Superior temporal gyrus (tissue), 1 donor: Measurements from ENCODE around the gene JPH2.
"Not testable (repeated sequence)": the region's sequence is repeated elsewhere in the genome, so short reads cannot be mapped to it uniquely, and the experiment has no call there.

Experiments
- DNase-seq: peaks from one replicate; pipeline ENCODE4 v3.0.0-alpha.2; 2016; ENCODE audit errors: extremely low spot score

JPH2 gene

GRCh38 chr20:44211177-44212039, 24.4 kb upstream of the JPH2 start:
- peak; percentile 63 for DNase-seq

GRCh38 chr20:44210406-44211176, 23.6 kb upstream of the JPH2 start, which contains the start of gene OSER1:
Gene OSER1, minus strand, starts transcription at chr20:44210771. Its CDS starts 3,814 bp downstream, at chr20:44206957.
- DNase-seq: peak; percentile 98

GRCh38 chr20:44209686-44210405, 22.9 kb upstream of the JPH2 start:
- DNase-seq: no peak

- no peak for DNase-seq
These were observed 21.8 kb upstream of the JPH2 start for GRCh38 chr20:44208770-44209169.

- no peak for DNase-seq
These were observed 21.2 kb upstream of the JPH2 start for GRCh38 chr20:44208165-44208564.

- DNase-seq: no peak
These were observed 20.2 kb upstream of the JPH2 start for GRCh38 chr20:44207126-44207723.

GRCh38 chr20:44206132-44206531, 19.1 kb upstream of the JPH2 start:
- no peak for DNase-seq

- no peak for DNase-seq
These were observed 17.8 kb upstream of the JPH2 start for GRCh38 chr20:44204832-44205215.

GRCh38 chr20:44204156-44204831, 17.3 kb upstream of the JPH2 start:
- peak; percentile 22 for DNase-seq

GRCh38 chr20:44203161-44203560, 16.2 kb upstream of the JPH2 start:
- no peak for DNase-seq

GRCh38 chr20:44200983-44201382, 14.0 kb upstream of the JPH2 start:
- no peak for DNase-seq

GRCh38 chr20:44200371-44200770, 13.4 kb upstream of the JPH2 start:
- DNase-seq: no peak

GRCh38 chr20:44199877-44200276, 12.9 kb upstream of the JPH2 start:
- no peak for DNase-seq

GRCh38 chr20:44198872-44199271, 11.9 kb upstream of the JPH2 start:
- no peak for DNase-seq

- DNase-seq: no peak
These were observed 9.3 kb upstream of the JPH2 start for GRCh38 chr20:44196271-44196670.

- DNase-seq: no peak
These were observed 8.6 kb upstream of the JPH2 start for GRCh38 chr20:44195605-44196004.

GRCh38 chr20:44193801-44194200, 6.8 kb upstream of the JPH2 start:
- DNase-seq: no peak

- DNase-seq: not testable (repeated sequence)
These were observed 4.7 kb upstream of the JPH2 start for GRCh38 chr20:44191640-44192039.

- DNase-seq: peak; percentile 79
These were observed 3.3 kb upstream of the JPH2 start for GRCh38 chr20:44190197-44190852.

- DNase-seq: no peak
These were observed 1.8 kb upstream of the JPH2 start for GRCh38 chr20:44188752-44189151.
